GM18511 (cell line): ENCODE measurements around the gene RNASE8.
"Not testable (repeated sequence)": the region's sequence is repeated elsewhere in the genome, so short reads cannot be mapped to it uniquely, and the experiment has no call there.

Source experiments
- ATAC-seq: cut with Tn5 transposase; IDR thresholded peaks from one replicate; pipeline ENCODE4 v1.9.1; 2021; ENCODE audit warnings: mild to moderate bottlenecking, moderate library complexity; ENCODE audit not compliant: unreplicated experiment

Gene RNASE8

GRCh38 chr14:21057803-21058675 lies at the start of gene RNASE8:
RNASE8 (plus strand) TSS chr14:21057822; CDS start chr14:21057893, 71 bp downstream.
- ATAC-seq, result no peak

GRCh38 chr14:21009721-21010120 lies 47.9 kb upstream of the RNASE8 start:
- ATAC-seq, result not testable (repeated sequence)

- no peak for ATAC-seq
Measured at GRCh38 chr14:21011136-21011535, 46.5 kb upstream of the RNASE8 start.

GRCh38 chr14:21014761-21015190 lies 42.8 kb upstream of the RNASE8 start:
- ATAC-seq, result no peak

GRCh38 chr14:21015312-21015711 lies 42.3 kb upstream of the RNASE8 start:
- no peak for ATAC-seq

GRCh38 chr14:21016413-21017190 lies 41.0 kb upstream of the RNASE8 start:
- no peak for ATAC-seq

- ATAC-seq, result no peak
Measured at GRCh38 chr14:21017528-21018245, 39.9 kb upstream of the RNASE8 start.

- no peak for ATAC-seq
Measured at GRCh38 chr14:21018286-21018685, 39.3 kb upstream of the RNASE8 start.

GRCh38 chr14:21018781-21019180 lies 38.8 kb upstream of the RNASE8 start:
- ATAC-seq, result no peak

- no peak for ATAC-seq
Measured at GRCh38 chr14:21019366-21019765, 38.3 kb upstream of the RNASE8 start.

GRCh38 chr14:21020977-21021545 lies 36.6 kb upstream of the RNASE8 start:
- no peak for ATAC-seq

GRCh38 chr14:21022686-21023085 lies 34.9 kb upstream of the RNASE8 start:
- ATAC-seq, result no peak

GRCh38 chr14:21023174-21023573 lies 34.4 kb upstream of the RNASE8 start:
- ATAC-seq, result no peak

- no peak for ATAC-seq
Measured at GRCh38 chr14:21023817-21024584, 33.6 kb upstream of the RNASE8 start.

GRCh38 chr14:21024585-21025370 lies 32.8 kb upstream of the RNASE8 start, which contains the start of gene NDRG2:
NDRG2 (minus strand) TSS chr14:21025061; CDS start chr14:21023315, 1,746 bp downstream.
- ATAC-seq, result no peak

GRCh38 chr14:21025371-21026273 lies 32.0 kb upstream of the RNASE8 start:
- no peak for ATAC-seq

GRCh38 chr14:21026274-21026987 lies 31.2 kb upstream of the RNASE8 start:
- no peak for ATAC-seq

- ATAC-seq, result no peak
Measured at GRCh38 chr14:21026988-21027315, 30.7 kb upstream of the RNASE8 start.
